GM12865 (cell line): Measurements from ENCODE around the gene FCHO2.

Experiments used
- DNase-seq: peaks from one replicate; pipeline ENCODE4 v3.0.0; 2010; ENCODE audit warnings: low read depth
- H3K4me3 ChIP-seq: 2 replicates; pipeline ENCODE4 v1.5.1; 2011; ENCODE audit warnings: mild to moderate bottlenecking, low read depth, low read length, control low read depth
- CTCF ChIP-seq: IDR thresholded peaks from 2 replicates; pipeline ENCODE4 v1.5.1; 2011; ENCODE audit warnings: low read length, control low read depth, low read depth, inconsistent platforms; ENCODE audit not compliant: insufficient read depth; ENCODE audit errors: missing control alignments

FCHO2 gene

GRCh38 chr5:72943307-72943706 lies 12.5 kb upstream of the FCHO2 start:
- DNase-seq, result no peak
- no peak overlapping the region for H3K4me3 ChIP-seq
- TF ChIP-seq CTCF, result no peak

GRCh38 chr5:72947498-72947897 lies 8.3 kb upstream of the FCHO2 start:
- H3K4me3 ChIP-seq, result no peak overlapping the region
- no peak for DNase-seq
- TF ChIP-seq CTCF, result no peak

GRCh38 chr5:72949481-72949880 lies 6.4 kb upstream of the FCHO2 start:
- no peak for DNase-seq
- TF ChIP-seq CTCF, result no peak

GRCh38 chr5:72951671-72952468 lies 4.0 kb upstream of the FCHO2 start:
- peak; percentile 19 for DNase-seq
- TF ChIP-seq CTCF, result no peak
- no peak overlapping the region for H3K4me3 ChIP-seq

More at GRCh38 chr5:72949481-72949880, 6.4 kb upstream of the FCHO2 start:
- no peak overlapping the region for H3K4me3 ChIP-seq

- no peak overlapping the region for H3K4me3 ChIP-seq
- no peak for TF ChIP-seq CTCF
- no peak for DNase-seq
Observed at GRCh38 chr5:72954389-72954788, 1.5 kb upstream of the FCHO2 start.

- no peak for TF ChIP-seq CTCF
- peak; percentile 58 for DNase-seq
- peak overlapping the region; percentile 73 for H3K4me3 ChIP-seq
Observed at GRCh38 chr5:72955143-72955767, 586 bp upstream of the FCHO2 start.
